IPS DF 6.9 (cell line): Measurements from ENCODE around the gene CD93.

Experiments
- DNase-seq: peaks from one replicate; pipeline ENCODE4 v3.0.0-alpha.2; 2013; ENCODE audit warnings: low read depth, low spot score
- H3K27ac ChIP-seq: one replicate; pipeline ENCODE4 v1.5.1; 2013; ENCODE audit warnings: low read length, control low read depth
- H3K27me3 ChIP-seq: 2 replicates; pipeline ENCODE4 v1.6.1; 2013; ENCODE audit warnings: mild to moderate bottlenecking, low read length; ENCODE audit not compliant: control insufficient read depth, insufficient read depth
- H3K36me3 ChIP-seq: 2 replicates; pipeline ENCODE4 v1.6.1; 2013; ENCODE audit warnings: low read length; ENCODE audit not compliant: control insufficient read depth, insufficient read depth
- H3K4me1 ChIP-seq: 2 replicates; pipeline ENCODE4 v1.6.1; 2013; ENCODE audit warnings: low read length; ENCODE audit not compliant: control insufficient read depth, insufficient read depth
- H3K4me3 ChIP-seq: 2 replicates; pipeline ENCODE4 v1.5.1; 2013; ENCODE audit warnings: mild to moderate bottlenecking, low read length
- H3K9me3 ChIP-seq: 2 replicates; pipeline ENCODE4 v1.6.1; 2013; ENCODE audit warnings: low read length, inconsistent platforms; ENCODE audit not compliant: control insufficient read depth, insufficient read depth
- WGBS: extraction: QIAGEN DNeasy Blood & Tissue Kit; methylation state at CpG from one replicate; pipeline ENCODE4 v1.1.7; 2013; ENCODE audit warnings: mixed read lengths, missing lambda C conversion rate; ENCODE audit not compliant: insufficient read length, insufficient coverage; 5-methylcytosine and 5-hydroxymethylcytosine counted together

CD93 gene

GRCh38 chr20:23091721-23092383, 5.7 kb upstream of the CD93 start:
- Histone ChIP-seq H3K27me3 (no peaks in the 10 kb centered on the region), H3K4me1 (0 out of 2 replicates have a peak, but pooled peaks cover 2% of the 10 kb centered on the region), H3K36me3 (no peaks in the 10 kb centered on the region), H3K27ac (no peak overlapping the region), H3K4me3 (no peak overlapping the region), H3K9me3 (no peaks in the 10 kb centered on the region)
- no CpG with 5 or more reads among the region's 8 CpGs for WGBS
- DNase-seq, result no peak

- DNase-seq, result no peak
- no peaks in the 10 kb centered on the region for H3K9me3 ChIP-seq
- no peaks in the 10 kb centered on the region for H3K27me3 ChIP-seq
- H3K27ac ChIP-seq, result no peak overlapping the region
- WGBS, result no CpG with 5 or more reads among the region's 4 CpGs
- 0 out of 2 replicates have a peak, but pooled peaks cover 2% of the 10 kb centered on the region for H3K4me1 ChIP-seq
- no peaks in the 10 kb centered on the region; the same call in 1 of the 2 replicates for H3K36me3 ChIP-seq
- no peak overlapping the region for H3K4me3 ChIP-seq
Measured at GRCh38 chr20:23090878-23091277, 4.8 kb upstream of the CD93 start.

GRCh38 chr20:23090147-23090546, 4.0 kb upstream of the CD93 start:
- no CpG with 5 or more reads among the region's 6 CpGs for WGBS
- no peak for DNase-seq
- no peaks in the 10 kb centered on the region; the same call in 1 of the 2 replicates for H3K36me3 ChIP-seq
- 0 out of 2 replicates have a peak, but pooled peaks cover 2% of the 10 kb centered on the region for H3K4me1 ChIP-seq
- H3K9me3 ChIP-seq, result no peaks in the 10 kb centered on the region
- H3K27ac ChIP-seq, result no peak overlapping the region
- no peak overlapping the region for H3K4me3 ChIP-seq
- H3K27me3 ChIP-seq, result no peaks in the 10 kb centered on the region

- Histone ChIP-seq H3K4me3 (no peak overlapping the region), H3K27me3 (no peaks in the 10 kb centered on the region), H3K4me1 (0 out of 2 replicates have a peak, but pooled peaks cover 2% of the 10 kb centered on the region), H3K36me3 (no peaks in the 10 kb centered on the region; the same call in 1 of the 2 replicates), H3K27ac (no peak overlapping the region), H3K9me3 (no peaks in the 10 kb centered on the region)
- no CpG with 5 or more reads among the region's 8 CpGs for WGBS
- no peak for DNase-seq
Measured at GRCh38 chr20:23088866-23089265, 2.7 kb upstream of the CD93 start.

- DNase-seq, result no peak
- H3K27ac ChIP-seq, result no peak overlapping the region
- no peaks in the 10 kb centered on the region for H3K9me3 ChIP-seq
- no peaks in the 10 kb centered on the region; the same call in 1 of the 2 replicates for H3K36me3 ChIP-seq
- no peak overlapping the region for H3K4me3 ChIP-seq
- WGBS, result no CpG with 5 or more reads among the region's 9 CpGs
- H3K27me3 ChIP-seq, result no peaks in the 10 kb centered on the region
- 0 out of 2 replicates have a peak, but pooled peaks cover 2% of the 10 kb centered on the region for H3K4me1 ChIP-seq
Measured at GRCh38 chr20:23087587-23088251, 1.6 kb upstream of the CD93 start.

- Histone ChIP-seq H3K4me3 (no peak overlapping the region), H3K27me3 (no peaks in the 10 kb centered on the region), H3K36me3 (no peaks in the 10 kb centered on the region; the same call in 1 of the 2 replicates), H3K27ac (no peak overlapping the region), H3K9me3 (no peaks in the 10 kb centered on the region), H3K4me1 (0 out of 2 replicates have a peak, but pooled peaks cover 2% of the 10 kb centered on the region)
- DNase-seq, result no peak
- no CpG with 5 or more reads among the region's 14 CpGs for WGBS
Measured at GRCh38 chr20:23086931-23087411, 847 bp upstream of the CD93 start.

GRCh38 chr20:23085436-23086055, 578 bp downstream of the CD93 start:
- H3K4me1 ChIP-seq, result no peaks in the 10 kb centered on the region
- no peak overlapping the region for H3K4me3 ChIP-seq
- no peak for DNase-seq
- WGBS, result no CpG with 5 or more reads among the region's 23 CpGs
- no peaks in the 10 kb centered on the region; the same call in 1 of the 2 replicates for H3K36me3 ChIP-seq
- H3K27me3 ChIP-seq, result no peaks in the 10 kb centered on the region
- H3K27ac ChIP-seq, result no peak overlapping the region
- H3K9me3 ChIP-seq, result no peaks in the 10 kb centered on the region

GRCh38 chr20:23084845-23085365, 1.2 kb downstream of the CD93 start:
- no peaks in the 10 kb centered on the region for H3K27me3 ChIP-seq
- H3K27ac ChIP-seq, result no peak overlapping the region
- no peak for DNase-seq
- no peak overlapping the region for H3K4me3 ChIP-seq
- no peaks in the 10 kb centered on the region for H3K4me1 ChIP-seq
- no peaks in the 10 kb centered on the region for H3K9me3 ChIP-seq
- no CpG with 5 or more reads among the region's 24 CpGs for WGBS
- H3K36me3 ChIP-seq, result no peaks in the 10 kb centered on the region; the same call in 1 of the 2 replicates

- no peaks in the 10 kb centered on the region for H3K4me1 ChIP-seq
- H3K27ac ChIP-seq, result no peak overlapping the region
- no peak for DNase-seq
- H3K4me3 ChIP-seq, result no peak overlapping the region
- H3K36me3 ChIP-seq, result no peaks in the 10 kb centered on the region; the same call in 1 of the 2 replicates
- WGBS, result no CpG with 5 or more reads among the region's 17 CpGs
- no peaks in the 10 kb centered on the region for H3K27me3 ChIP-seq
- H3K9me3 ChIP-seq, result no peaks in the 10 kb centered on the region
Measured at GRCh38 chr20:23084282-23084844, 1.8 kb downstream of the CD93 start.
